Fibroblast of peridontal ligament (primary cell): ENCODE measurements around the gene VKORC1.

Experiments used
- DNase-seq: peaks from one replicate; pipeline ENCODE4 v3.0.0-alpha.2; 2010; ENCODE audit errors: extremely low read depth

The VKORC1 gene

DNA sequence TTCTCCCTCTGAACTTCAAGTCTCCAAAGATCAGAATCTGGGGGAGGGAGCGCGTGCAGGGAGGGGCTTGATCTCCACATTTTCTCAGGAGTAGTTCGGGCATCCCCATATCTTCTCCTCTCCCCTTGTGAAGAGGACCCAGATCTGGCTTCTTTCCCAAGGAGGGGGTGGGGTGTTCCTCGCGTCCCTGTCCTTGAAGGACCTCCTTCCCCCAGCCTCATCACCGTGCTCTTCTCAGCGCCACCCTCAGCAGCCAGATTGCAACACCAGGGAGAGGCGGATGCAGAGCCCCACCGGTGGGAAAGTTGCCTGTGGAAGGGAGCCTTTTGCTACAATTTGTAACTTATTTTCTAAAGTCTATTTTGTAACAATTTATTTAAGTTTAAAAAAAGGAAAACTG, 11.5 kb downstream of the VKORC1 start:
- no peak for DNase-seq

DNA sequence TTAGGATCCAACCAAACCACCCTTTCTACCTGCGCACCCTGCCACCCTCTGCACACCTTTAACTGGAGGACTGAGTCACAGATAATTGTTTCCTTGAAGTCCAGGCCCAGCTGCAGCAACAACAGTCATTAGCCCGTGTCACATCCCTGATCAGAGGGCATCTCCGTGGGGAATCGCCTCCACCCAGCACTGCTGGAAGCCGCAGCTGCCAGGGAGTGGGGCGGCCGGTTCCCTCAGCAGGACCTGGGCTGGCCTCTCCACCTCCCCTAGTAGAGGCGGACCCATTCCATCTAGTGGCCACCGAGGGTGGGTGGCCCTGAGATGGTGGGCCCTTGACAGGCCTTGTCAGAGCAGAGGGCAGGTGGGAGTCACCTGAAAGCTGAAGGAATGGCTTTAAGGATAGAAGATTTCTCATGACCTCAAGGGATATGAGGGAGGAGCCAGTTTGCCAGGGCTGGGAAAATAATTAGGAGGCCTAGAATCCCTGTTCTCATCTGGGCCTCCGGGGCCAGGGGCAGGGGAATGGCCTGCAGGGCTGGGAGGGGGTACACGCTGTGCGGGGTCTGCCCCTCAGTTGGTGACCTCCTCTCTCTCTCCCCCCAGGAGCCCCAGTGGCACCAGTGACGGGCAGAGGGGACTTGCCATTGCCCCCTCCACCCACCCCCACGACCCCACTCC, 12.1 kb downstream of the VKORC1 start:
- DNase-seq, result no peak

DNA sequence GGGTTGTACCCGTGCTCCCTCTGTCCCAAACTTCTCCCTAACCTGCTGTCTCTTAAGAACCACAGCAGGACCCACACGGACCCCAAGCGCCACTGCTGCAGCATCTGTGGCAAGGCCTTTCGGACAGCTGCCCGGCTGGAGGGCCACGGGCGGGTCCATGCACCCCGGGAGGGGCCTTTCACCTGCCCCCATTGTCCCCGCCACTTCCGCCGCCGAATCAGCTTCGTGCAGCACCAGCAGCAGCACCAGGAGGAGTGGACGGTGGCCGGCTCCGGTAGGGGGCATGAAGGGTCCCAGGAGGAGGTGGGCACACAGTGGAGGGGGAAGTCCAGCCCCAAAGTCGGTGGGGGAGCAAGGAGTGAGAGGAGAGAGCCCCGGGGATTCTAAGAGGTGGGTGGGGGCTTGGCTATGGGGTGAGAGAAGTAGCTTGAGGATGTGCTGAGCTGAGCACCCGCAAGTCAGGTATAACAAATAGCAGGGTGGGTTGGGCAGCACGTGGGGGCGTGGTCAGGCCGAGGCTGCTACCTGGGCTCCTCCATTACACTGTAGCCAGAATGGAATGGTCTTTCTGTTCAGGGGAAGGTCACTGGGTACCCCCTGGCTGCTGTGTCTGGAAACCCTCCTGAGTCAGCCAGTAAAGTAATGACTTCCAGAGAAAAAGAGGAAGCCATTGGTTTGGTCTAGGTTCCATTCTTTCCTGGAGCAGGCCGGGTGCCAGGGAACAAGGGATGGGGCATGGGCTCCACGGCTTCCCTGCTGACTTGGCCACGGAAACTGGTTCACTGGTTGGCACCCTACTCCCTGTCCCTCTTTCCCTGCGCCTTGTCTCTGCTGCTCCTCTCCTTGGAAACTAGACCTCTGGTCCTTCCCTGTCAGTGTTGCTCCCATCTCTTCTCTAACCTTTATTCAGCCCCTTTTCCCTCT, 12.9 kb downstream of the VKORC1 start:
- no peak for DNase-seq

- no peak for DNase-seq
These were observed 13.7 kb downstream of the VKORC1 start for GRCh38 chr16:31080756-31081419.

GRCh38 chr16:31080035-31080629, 14.5 kb downstream of the VKORC1 start:
- DNase-seq, result no peak

- no peak for DNase-seq
These were observed 15.2 kb downstream of the VKORC1 start for GRCh38 chr16:31079342-31079944.

DNA sequence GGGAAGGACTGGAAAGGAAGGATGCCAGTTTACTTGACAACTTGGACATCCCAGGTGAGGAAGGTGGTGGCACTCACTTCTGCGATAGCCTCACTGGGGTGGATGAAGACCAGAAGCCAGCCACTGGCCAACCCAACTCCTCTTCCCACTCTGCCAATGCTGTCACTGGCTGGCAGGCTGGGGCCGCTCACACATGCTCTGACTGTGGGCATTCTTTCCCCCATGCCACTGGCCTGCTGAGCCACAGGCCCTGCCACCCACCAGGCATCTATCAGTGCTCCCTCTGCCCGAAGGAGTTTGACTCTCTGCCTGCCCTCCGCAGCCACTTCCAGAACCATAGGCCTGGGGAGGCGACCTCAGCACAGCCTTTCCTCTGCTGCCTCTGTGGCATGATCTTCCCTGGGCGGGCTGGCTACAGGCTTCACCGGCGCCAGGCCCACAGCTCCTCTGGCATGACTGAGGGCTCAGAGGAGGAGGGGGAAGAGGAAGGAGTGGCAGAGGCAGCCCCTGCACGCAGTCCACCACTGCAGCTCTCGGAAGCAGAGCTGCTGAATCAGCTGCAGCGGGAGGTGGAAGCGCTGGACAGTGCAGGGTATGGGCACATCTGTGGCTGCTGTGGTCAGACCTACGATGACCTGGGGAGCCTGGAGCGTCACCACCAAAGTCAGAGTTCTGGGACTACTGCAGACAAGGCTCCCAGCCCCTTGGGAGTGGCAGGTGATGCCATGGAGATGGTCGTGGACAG, 15.8 kb downstream of the VKORC1 start:
- DNase-seq, result no peak

DNA sequence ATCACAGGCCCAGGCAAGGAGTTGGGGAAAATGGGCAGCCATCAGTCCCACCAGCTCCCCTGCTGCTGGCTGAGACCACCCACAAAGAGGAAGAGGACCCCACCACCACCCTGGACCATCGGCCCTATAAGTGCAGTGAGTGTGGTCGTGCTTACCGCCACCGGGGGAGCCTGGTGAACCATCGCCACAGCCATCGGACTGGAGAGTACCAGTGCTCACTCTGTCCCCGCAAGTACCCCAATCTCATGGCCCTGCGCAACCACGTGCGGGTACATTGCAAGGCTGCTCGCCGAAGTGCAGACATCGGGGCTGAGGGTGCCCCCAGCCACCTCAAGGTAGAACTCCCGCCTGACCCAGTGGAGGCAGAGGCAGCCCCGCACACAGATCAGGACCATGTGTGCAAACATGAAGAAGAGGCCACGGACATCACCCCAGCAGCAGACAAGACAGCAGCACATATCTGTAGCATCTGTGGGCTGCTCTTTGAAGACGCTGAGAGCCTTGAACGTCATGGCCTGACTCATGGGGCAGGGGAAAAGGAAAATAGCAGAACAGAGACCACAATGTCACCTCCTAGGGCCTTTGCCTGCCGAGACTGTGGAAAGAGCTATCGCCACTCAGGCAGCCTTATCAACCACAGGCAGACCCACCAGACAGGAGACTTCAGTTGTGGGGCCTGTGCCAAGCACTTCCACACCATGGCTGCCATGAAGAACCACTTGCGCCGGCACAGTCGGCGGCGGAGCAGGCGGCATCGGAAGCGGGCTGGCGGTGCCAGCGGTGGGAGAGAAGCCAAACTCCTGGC, 16.8 kb downstream of the VKORC1 start:
- DNase-seq, result no peak

DNA sequence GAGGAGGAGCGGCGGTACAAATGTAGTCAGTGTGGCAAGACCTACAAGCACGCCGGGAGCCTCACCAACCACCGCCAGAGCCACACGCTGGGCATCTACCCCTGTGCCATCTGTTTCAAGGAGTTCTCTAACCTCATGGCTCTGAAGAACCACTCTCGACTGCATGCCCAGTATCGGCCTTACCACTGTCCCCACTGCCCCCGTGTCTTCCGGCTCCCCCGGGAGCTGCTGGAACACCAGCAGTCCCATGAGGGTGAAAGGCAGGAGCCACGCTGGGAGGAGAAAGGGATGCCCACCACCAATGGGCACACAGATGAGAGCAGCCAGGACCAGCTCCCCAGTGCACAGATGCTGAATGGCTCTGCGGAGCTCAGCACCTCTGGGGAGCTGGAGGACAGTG, 17.6 kb downstream of the VKORC1 start:
- no peak for DNase-seq

GRCh38 chr16:31076319-31076718, 18.3 kb downstream of the VKORC1 start:
- DNase-seq, result no peak

DNA sequence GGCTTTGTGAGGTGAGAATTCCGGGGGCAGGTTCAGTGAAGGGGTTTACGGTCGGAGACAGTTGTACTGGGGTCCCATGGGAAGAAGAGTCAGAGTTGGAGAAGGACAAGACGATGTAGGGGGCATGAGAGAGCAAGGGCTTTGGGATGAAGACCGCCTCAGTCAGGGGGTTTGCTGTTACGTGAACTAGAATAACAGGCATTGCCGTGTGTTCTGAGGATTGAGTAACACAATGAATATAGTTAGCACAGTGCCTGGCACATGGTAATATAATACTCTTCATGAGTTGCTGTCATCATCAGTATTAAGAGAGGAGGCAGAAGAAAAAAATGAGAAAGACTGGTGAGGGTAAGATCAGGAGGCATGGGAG, 19.8 kb downstream of the VKORC1 start:
- DNase-seq, result no peak

DNA sequence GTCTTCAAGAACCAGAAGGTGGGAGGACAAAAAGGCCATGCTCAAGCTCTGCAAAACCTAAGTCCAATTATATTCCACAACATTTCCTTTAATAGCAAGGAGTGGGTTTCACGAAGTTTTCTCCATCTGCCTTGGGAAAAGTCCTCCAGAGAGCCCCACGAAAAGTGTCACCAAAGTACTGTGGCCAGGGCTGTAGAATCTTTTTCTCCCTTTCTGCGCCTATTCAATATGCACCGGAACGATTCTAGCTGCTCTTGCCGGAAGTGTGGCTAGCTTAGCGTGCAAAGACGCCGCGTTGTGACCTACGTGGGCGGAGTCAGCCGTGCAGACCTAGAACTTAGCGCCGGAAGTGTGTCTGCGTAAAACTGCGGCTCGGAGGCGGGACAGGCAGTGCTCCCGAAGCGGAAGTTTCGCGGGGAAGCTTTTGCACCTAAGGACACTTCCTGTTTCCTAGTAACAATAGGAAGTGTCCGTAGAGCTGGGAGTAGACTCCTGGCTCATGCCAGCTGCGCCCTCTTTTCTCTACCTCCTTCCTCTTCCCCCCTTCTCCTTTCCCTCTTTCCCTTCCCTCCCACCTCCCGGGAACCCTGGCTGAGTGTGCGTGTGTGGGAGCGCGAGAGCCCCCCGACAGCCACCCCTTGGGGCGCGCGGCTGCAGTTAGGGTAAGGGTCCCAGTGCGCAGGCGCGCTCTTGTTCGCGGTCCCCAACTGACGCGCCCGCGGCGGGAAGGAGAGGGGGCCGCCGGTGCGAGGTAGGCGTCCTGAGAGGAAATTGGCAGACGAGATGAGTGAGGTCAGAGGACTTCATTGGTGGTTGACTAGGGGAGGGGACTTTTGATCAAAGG, 20.4 kb downstream of the VKORC1 start, which contains the start of the genes ZNF646 and ZNF668:
ZNF646 (plus strand) TSS at position 453 of the 844 bp plus-strand sequence. CDS start 1,903 bp downstream, outside the sequence.
ZNF668 (minus strand) TSS at position 271 of the 844 bp plus-strand sequence. CDS start 9,781 bp downstream, outside the sequence.
- DNase-seq, result peak; percentile 99

GRCh38 chr16:31073142-31073969, 21.2 kb downstream of the VKORC1 start:
- peak; percentile 84 for DNase-seq

DNA sequence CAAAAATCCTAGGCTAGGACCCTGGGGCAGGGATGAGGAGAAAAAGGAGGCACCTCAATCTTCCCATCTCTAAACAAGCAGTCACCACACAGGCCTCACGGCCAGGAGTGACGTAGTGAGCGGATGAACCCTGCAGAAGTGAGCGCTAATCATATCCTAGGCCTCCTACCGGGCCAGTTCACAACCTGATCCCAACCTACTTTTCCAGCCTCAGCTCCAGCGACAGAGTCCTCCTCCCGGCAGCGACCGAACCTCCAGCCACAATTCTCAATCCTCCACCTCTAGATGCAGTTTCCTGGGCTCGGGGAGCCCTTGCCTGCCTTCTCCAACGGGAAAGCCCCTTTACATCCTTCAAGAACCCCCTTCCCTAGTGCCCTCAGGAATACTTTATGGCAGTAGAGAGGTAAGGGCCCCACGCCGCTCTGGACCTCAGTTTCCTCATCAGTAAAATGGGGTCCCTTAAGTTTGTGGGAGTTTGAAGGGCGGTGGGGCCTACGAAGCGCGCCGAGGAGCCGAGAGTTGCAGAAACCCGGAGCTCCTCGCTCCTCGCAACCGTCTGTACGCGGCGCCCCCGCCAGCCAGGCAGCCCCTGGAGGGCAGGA, 22.0 kb downstream of the VKORC1 start:
- peak; percentile 46 for DNase-seq

DNA sequence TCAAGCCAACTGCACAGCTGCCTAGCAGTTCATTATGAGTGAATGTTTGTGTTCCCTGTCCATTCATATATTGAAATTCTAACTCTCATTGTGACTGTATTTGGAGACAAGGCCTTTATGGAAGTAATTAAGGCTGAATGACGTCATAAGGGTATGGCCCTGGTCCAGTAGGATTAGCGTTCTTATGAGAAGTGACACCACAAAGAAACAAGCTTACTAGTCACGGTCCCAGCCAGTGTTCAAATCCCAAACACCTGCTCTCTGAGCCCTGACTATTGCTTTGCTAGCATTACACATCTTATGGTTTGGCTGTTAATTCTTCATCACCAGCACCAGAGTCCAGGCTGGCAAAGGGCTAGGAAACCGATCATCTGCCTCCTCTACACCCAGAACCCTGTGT, 22.7 kb downstream of the VKORC1 start:
- peak; percentile 97 for DNase-seq

GRCh38 chr16:31067342-31067741, 27.3 kb downstream of the VKORC1 start:
- no peak for DNase-seq

DNA sequence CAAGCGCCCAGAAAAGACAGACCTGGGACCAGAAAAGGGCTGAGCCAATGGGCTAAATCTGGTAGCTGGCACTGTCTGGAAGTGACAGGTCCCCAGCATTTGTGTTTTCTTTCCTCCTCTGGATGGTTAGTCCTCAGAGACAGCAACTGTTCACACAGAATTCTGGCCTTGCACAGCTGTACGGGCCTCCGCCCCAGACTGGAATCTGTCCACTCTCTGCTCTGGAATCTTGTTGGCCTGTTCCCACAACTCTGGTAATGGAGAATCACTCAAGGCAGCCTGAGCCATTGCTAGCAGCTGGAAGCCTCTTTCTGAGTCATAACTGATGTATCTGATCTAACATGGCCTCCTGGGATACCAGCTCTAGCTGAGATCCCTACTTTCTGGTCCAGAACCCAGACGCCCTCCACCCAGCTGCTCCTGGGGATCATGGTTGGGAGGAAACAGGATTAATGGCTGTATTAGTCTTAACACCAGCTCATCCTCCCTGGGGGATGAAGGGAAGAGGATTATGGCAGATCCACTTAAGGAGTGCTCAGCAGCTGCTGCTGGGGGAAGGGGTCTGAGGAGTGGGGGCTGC, 29.6 kb downstream of the VKORC1 start:
- peak; percentile 97 for DNase-seq
